ENCODE measurements around the gene COL5A3.
"Not testable (repeated sequence)": the region's sequence is repeated elsewhere in the genome, so short reads cannot be mapped to it uniquely, and the experiment has no call there.

The COL5A3 gene

DNA sequence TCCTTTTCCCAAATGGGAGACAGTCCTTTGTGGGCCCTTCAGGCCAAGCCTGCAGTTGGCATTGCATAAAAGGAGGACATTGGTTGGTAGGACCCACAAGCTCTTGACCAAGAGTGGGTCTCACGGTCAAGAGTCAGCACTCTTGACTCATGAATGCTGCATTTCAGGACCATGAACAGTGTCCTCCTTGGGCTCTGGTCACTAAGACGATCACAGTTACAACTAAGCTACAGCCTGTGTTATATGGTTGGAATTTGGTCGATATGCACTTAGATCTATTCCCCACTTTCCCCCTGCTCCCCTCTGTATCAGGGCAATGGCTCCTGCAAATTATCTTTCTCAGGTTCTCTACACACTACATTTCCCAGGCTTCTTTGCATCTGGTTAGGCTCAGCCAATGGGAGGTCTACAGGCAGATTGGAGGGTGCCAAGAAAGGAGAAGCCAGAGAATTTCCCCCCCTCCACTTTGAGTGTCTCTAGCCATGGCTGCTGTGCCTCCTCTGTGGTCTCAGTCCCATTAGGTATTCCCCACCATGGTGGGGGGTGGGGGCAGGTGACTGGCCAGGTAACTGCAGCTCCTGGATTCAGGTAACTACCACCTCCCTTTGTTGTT lies 70.9 kb downstream of the COL5A3 start:
- no peak for DNase-seq (ENCODE audit: low read depth in 1 of 2, low spot score in 1 of 2)

DNA sequence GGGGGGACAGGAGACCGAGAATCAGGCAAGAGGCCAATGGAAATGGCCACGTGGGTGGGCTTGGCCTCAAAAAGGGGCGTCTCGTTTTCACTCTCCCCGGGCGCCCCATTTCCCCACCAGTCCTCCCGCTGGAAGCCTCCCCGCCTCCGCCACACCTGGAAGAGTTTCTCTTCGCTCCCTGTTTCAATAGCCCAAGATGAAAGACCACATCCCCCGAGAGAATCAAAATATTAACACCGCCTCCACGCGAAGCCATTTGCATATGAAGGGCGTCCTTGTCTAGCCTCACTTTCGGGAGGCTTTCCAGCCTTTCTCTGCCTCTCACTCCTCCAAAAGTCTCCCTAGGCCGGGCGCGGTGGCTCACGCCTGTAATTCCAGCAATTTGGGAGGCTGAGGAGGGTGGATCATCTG lies 73.3 kb downstream of the COL5A3 start:
- DNase-seq (ENCODE audit: low read depth in 1 of 2, low spot score in 1 of 2), result no peak

DNA sequence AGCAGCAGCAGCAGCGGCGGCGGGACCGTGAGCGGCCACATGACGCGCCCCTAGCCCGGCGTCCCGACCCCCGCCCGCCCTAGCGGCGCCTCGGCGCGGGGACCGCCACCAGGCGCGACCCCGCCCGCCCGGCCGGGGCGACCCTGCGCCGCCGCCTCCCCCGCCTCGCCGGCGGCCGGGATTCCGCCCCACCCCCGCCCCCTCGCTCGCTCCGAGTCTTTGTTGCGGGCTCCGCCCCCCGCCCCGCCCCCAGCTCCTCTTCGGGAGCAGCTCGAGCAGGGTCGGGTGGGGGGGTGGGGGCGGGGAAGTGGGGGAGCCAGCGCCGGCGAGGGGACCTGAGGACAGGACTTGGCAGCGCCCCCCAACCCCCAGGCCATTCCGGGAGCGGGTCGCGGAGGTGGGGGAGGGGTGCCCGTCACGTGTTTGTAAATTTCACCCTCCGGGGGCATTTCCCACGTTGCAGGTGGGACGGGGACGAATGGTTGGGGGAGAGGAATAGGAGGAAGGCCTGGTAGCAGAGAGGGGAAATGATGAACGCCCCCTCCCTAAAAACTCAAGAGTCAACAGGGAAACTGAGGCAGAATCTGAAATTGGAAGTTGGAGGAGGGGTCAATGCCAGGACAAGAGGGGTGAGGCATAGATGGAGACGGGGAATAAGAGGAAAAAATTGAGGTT lies 73.8 kb downstream of the COL5A3 start, which contains the start of gene OLFM2:
Gene OLFM2 (minus strand): TSS at position 190 of the 675 bp plus-strand sequence. CDS start 149 bp downstream, at position 41.
- DNase-seq (ENCODE audit: low read depth in 1 of 2, low spot score in 1 of 2), result no peak

DNA sequence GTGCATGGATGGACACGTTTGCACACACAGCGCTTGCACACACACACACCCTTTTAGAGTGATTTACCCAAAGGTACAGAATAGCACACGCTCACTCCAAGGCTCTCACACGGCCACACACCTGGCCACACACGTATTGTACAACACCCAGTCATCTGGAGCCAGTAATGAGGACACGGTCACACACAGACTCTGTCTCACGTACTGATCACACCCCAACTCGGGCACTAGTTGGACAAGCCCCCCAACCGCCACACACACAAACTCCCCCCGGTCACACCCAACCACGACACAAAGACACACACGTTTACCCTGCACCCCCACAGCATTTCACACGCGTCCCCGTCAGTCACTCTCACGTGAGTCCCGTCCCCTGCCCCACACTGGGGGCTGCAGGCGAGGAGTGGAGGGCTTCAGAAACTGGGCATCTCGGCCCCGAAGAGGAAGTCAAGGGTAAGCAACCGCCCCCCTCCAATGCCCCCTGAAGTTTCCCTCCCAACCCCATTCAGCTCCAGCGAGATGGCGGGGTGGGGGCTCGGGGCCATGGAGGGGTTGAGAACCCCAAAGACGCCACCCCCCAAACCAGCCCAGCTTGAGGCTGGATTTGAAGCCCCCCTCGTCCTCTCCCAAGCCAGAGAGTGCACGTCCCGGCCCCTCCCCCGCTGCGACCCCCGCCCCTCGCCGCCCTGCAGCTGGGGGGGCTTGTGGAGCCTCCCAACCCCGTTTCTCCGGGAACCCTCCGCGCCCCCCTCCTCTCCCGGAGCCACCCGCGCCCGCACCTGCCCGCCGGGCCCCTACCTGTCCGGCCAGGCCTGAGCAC lies 74.6 kb downstream of the COL5A3 start:
- no peak for DNase-seq (ENCODE audit: low read depth in 1 of 2, low spot score in 1 of 2)

DNA sequence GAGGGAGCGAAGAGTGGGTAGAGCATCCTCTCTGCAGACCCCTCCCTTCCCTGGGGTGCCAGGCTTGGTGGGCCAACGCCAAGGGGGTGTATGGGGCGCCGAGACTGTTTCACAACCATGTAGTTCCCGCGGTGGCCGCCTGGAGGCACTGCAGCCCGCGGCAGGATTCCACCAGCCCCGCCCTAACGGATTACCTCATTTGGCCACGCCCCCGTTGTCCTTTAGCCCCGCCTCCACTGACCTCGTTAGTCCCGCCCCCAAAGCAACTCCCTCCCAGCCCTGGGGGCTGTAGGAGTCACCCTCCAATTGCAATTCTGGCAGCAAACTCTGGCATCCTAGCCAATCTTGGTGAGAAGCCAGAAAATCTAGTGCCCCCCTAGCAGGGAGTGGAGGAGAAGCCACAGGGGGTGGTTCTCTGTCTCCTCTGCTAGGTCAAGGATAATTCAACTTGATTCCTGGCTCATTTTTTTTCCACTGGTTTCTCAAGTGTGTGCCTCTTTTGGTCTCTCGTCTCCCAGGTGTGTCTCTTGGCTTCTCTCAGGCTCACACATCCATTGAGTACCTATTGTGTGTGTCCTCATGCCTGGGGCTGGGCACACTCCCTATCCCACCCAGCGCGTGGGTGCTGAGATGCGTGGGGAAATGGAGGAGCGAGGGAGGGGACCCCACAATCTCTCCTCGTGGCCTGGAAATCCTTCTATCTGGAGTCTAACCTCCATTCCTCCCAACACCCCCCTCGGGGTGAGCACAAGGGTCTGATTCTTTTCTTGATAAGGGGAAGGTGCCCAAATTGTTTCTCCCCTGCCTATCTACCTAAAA lies 76.0 kb downstream of the COL5A3 start:
- DNase-seq (ENCODE audit: low read depth in 1 of 2, low spot score in 1 of 2), result peak; percentile 79 to 80

DNA sequence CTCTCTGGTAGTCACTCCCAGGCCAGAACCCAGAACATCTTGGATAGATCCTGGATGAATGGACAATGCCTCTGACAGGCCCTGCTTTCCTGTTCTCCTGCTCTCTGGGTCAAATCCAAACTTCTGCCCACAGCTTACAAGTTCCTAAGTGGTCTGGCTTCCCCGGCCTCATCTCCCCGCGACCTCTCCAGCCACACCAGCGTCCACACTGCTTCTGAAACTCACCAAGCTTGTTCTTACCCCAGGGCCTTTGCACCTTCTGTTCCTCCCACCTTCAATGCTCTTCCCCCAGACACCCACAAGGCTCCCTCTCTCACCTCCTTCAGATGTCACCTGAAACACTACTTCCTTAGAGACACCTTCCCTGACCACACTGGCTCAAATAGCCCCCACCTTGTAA lies 77.5 kb downstream of the COL5A3 start:
- no peak for DNase-seq (ENCODE audit: low read depth in 1 of 2, low spot score in 1 of 2)

DNA sequence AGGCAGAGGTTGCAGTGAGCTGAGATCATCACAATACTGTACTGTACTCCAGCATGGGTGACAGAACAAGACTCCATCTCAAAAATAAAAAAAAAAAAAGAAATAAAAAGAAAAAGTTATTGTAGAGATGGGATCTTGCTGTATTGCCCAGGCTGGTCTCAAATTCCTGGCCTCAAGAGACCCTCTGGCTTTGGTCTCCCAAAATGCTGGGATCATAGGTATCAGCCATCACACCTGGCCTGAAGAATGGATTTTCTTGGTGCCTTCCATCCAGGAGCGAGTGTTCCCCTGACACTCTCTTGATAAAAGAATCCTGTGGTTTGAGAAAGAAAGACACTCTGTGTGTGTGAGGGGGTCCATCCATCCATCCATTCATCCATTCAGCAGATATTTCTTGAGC lies 78.7 kb downstream of the COL5A3 start:
- no peak for DNase-seq (ENCODE audit: low read depth in 1 of 2, low spot score in 1 of 2)

DNA sequence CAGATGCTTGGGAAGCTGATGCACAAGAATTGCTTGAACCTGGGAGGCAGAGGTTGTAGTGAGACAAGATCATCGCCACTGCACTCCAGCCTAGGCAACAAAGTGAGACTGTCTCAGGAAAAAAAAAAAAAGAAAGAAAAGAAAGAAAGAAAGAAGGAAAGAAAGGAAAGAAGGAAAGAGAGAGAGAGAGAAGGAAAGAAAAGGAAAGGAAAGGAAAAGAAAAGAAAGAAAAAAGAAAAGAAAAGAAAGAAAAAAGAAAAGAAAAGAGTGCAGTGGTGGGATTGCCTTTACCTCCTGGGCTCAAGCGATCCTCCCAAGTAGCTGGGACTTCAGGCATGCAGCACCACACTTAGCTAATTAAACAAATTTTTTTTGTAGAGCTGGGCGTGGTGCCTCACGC lies 86.9 kb downstream of the COL5A3 start:
- no peak for DNase-seq (ENCODE audit: low read depth in 1 of 2, low spot score in 1 of 2)

DNA sequence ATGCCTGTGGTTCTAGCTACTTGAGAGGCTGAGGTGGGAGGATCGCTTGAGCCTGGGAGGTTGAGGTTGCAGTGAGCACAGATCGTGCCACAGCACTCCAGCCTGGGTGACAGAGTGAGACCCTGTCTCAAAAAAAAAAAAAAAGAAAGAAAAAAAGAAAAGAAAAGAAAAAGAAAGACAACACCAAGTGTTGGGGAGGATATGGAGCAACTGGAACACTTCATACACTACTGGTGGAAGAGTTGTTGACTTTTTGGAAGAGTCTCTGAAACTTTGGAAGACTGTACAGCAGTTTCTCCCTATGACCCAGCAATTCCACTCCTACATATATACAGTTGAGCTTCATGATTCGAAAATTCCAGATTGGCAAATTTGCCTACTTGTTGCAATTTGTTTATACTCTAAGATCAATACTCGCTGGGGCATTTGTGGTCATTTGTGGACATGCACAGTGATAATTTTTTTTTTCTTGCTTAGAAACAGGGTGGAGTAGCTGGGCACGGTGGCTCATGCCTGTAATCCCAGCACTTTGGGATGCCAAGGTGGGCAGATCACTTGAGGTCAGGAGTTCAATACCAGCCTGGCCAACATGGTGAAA lies 87.4 kb downstream of the COL5A3 start:
- DNase-seq (ENCODE audit: low read depth in 1 of 2, low spot score in 1 of 2), result not testable (repeated sequence)

DNA sequence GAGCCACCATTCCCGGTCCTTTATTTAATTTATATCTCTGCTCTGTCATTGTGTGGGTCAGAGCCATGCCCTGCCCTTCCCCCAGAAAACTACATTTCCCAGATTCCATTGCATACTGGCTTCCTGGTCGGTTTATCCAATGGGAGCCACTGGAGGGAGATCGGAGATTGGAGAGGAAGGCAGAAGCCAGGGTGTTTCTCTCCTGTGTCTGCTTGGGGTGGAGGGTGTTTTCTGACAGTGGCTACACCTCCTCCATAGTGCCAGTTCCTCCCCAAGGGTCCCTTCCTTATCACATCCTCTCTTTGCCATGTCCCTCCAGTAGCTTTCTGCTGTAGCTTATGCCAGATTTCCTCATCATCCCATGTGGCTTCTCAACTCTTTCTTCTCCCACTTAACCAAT lies 93.0 kb downstream of the COL5A3 start:
- no peak for DNase-seq (ENCODE audit: low read depth in 1 of 2, low spot score in 1 of 2)

DNA sequence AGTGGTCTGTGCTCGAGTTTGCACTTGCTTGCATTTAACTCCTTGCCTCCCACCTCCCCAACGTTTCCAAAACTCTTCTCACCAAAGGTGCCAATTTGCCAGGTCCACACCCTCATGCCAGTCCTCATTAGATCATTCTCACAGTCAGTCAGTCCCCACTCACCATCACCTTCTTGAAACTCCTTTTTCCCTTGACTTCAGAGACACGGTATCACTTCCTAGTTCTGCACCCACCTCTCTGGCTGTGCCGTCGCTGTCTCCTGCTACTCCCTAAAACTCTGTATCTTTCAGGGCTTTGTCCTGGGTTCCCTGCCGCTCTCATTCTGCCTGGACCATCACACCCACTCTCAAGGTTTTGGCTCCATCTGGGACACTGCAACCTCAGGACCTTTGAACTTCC lies 93.6 kb downstream of the COL5A3 start:
- no peak for DNase-seq (ENCODE audit: low read depth in 1 of 2, low spot score in 1 of 2)

DNA sequence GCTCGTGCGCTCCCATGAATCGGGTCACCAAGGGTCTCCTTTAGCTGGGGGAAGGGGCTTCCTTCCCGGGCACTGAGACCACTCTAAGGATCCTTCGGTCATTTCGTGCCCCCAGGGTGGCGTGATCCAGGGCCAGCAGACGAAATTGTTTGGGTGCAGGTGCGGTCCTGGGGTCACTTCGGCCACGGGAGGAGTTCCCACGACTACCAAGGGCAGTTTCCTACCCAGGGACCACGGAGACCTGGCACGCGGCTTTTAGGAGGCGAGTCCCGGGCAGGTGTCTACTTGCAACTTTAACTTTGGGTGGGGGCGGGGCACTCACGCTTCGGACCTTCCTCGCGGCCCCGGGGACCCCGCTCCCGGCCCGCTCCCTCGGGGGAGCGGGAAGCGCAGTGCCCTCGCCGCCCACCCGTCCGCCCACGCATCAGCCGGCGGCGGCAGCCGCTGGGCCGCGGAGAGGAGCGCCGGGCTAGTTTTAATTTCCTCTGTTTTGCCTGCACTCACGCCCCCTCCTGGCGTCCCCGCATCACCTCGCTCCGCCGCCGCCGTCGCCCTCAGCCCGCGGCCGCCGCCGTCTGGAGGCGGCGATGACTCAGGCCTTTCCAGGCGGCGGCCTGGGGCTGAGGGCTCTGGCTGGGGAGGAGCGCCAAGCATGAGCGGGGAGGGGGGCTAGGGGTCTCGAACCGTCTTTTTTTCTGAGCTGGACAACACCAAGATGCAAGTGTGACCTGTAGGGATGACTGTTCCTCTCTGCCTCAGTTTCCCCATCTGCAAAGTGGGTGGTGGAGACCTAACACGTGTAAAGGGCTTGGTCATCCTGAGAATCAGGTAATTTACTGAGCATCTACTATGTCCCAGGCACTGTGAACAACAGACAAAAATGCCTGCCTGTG lies 95.7 kb downstream of the COL5A3 start:
- DNase-seq (ENCODE audit: low read depth in 1 of 2, low spot score in 1 of 2), result peak; percentile 62 to 64

DNA sequence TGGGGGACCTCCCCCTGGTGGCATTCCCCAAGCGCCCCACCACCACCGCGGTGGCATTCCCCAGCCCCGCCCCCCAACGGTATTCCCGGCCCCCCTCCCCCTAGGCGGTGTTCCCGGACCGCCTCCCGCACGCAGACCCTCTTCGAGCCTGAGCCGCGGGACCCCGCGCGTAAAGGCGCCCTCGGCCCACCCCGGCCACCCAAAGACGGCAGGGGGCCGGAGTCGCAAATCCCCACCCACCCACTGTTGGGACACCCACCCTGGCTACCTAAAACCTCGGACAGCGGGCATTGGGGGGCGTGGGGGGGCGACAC lies 96.3 kb downstream of the COL5A3 start:
- DNase-seq (ENCODE audit: low read depth in 1 of 2, low spot score in 1 of 2), result no peak

DNA sequence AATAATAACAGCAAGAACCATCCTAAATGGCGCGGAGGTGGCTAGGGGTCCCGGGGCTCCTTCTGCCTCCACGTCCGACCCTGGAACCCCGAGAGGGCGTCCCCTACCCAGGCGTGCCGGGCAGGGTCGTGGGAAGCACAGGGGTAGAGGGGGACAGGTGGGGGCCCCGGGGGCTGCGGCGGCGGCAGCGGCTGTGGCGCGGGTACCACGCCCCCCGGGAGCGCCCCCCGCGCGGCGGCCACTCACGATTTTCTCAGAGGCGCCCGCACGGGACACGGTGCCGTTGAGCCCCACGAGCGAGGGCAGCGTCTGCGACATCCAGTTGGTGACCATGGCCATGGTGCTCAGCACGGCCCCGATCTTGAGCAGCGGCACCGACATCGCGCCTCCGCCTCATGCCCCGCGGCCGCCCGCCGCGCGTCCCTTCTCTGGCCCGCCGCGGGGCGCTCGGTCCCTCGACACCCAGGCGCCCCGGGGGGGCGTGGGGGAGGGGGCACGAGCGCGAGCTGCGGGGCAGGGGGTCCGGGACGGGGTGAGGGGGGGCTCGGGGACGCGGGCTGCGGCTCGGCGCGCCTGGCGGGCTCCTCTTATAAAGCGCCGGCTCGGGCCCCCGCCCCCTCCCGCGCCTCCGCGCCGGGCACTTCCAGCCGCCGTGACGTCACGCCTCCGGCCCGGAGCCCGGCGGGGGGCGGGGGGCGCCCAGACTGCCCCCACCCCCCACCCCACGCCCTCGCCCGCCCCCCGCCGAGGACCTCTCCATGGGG lies 96.9 kb downstream of the COL5A3 start:
- no peak for DNase-seq (ENCODE audit: low read depth in 1 of 2, low spot score in 1 of 2)

DNA sequence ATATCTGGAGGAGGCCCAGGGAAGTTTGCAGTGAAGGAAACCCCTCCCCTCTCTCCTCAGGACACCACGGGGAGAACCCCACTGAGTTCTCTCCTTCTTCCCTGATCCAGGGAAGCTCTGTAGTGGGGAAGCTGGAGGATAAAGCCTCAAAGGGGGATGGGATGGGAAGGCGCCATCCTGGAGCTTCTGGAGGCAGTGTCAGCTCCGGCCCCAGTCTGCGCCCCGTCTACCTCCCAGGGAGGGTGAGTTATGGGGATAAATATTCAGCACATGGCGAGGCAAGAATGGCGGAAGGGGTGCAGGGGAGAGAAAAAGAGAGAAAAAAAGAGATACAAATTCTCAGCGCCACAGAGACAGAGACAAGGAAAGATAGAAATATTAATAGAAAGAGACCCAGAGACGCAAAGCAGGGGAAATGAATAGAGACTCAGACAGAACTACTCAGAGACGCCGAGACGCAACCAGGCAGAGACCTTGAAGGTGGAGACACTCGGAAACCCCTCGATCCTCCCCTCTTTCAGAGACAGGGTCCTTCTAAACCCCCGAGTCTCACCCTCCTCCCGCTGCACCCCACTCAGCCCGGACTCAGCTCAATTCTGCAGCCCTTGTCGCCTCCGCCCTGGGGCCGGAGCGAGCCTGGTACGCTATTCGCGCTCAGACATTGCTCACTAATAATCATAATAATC lies 97.6 kb downstream of the COL5A3 start:
- no peak for DNase-seq (ENCODE audit: low read depth in 1 of 2, low spot score in 1 of 2)

DNA sequence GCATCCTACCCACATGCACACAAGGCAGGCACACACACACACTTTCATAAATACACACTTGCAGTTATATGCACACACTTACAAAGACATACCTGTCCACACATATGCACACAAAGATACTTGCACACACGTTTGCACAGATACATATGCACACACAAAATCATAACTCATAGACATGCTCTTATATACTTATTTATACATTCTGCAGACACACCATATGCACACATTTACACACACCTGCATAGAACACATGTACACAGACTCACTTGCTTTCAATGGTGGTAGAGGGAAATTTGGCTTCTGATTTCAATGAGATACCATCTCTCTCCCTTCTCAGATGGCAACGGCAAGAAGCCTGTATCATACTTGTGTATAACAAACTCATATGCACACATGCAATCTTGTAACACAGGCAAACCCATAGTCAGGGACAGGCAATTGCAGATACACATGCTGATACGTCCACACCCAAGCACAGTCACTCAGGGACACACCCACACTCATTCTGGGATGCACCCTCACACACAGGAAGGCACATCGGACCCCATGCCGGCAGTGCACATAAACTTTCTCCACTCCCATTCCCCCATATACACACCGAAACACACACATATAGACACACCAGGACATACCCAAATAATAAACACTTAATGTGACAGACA lies 98.6 kb downstream of the COL5A3 start:
- DNase-seq (ENCODE audit: low read depth in 1 of 2, low spot score in 1 of 2), result no peak

DNA sequence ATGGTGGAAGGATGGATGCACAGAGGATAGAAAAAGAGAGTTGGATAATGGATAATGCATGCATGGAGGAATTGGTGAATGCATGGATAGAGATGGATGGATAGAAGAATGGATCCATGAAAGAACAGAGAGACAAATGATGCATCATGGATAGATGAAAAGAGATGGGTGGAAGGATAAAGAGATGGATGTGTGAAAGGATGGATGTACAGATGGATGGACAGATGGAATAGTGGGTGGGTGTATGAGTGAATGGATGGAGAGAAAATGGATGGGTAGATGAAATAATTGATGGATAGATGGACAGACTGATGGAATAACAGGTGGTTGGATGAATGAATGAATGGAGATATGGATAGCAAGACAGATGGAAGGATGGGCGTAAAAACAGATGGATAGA lies 99.7 kb downstream of the COL5A3 start:
- no peak for DNase-seq (ENCODE audit: low read depth in 1 of 2, low spot score in 1 of 2)
